IMR-90 (cell line): ENCODE results near the gene ERC2. TPM values are rescaled to one million over a fixed set of nuclear protein-coding genes. Genes with fewer than 3 reads are reported as not detected.

Experiments used
- ATAC-seq: fragments of 200-7000 bp; cut with Tn5 transposase; 2 replicates; pipeline ENCODE4 v1.9.1; 2020; ENCODE audit warnings: low read depth, mild to moderate bottlenecking, moderate library complexity
- BruUV-seq: library from RNA; stranded (reverse); fragments of 400-500 nt; replicated peaks from 2 replicates; lab custom pipeline; 2021; lab: Mats Ljungman, UMichigan
- CTCF ChIA-PET: fragments of 300-600 bp; formaldehyde crosslinking; extraction: SDS; loops from one replicate; lab custom pipeline; 2021; ENCODE audit warnings: antibody characterized with exemption; lab: Yijun Ruan, JAX
- POLR2A ChIA-PET: fragments of 300-600 bp; sonication (Branson Sonifier 250); formaldehyde crosslinking; loops from one replicate; lab custom pipeline; 2022; ENCODE audit warnings: antibody characterized with exemption; ENCODE audit not compliant: unreplicated experiment; lab: Charles Lee
- DNase-seq: peaks from one replicate; pipeline ENCODE4 v3.0.0; 2013
- H2AFZ ChIP-seq: replicated peaks from 2 replicates; pipeline ENCODE3; 2013; ENCODE audit warnings: low read length, mild to moderate bottlenecking; ENCODE audit not compliant: poor library complexity
- H2AK5ac ChIP-seq: 2 replicates; pipeline ENCODE4 v1.6.1; 2013; ENCODE audit warnings: low read depth, low read length, inconsistent platforms
- H2AK9ac ChIP-seq: replicated peaks from 2 replicates; pipeline ENCODE3; 2013; ENCODE audit warnings: mild to moderate bottlenecking, low read depth, low read length, moderate library complexity; ENCODE audit not compliant: poor library complexity
- H2BK120ac ChIP-seq: 2 replicates; pipeline ENCODE4 v1.6.1; 2013; ENCODE audit warnings: low read depth, low read length, inconsistent platforms
- H2BK15ac ChIP-seq: 3 replicates; pipeline ENCODE4 v1.6.1; 2013; ENCODE audit warnings: low read depth, low read length, inconsistent platforms
- H2BK20ac ChIP-seq: 2 replicates; pipeline ENCODE4 v1.6.1; 2013; ENCODE audit warnings: low read depth, mild to moderate bottlenecking, inconsistent platforms, low read length, moderate library complexity
- H2BK5ac ChIP-seq: 2 replicates; pipeline ENCODE4 v1.6.1; 2013; ENCODE audit warnings: mild to moderate bottlenecking, low read depth, low read length, inconsistent platforms; ENCODE audit not compliant: poor library complexity, severe bottlenecking
- H3K14ac ChIP-seq: replicated peaks from 2 replicates; pipeline ENCODE4 v1.6.1; 2013; ENCODE audit warnings: low read depth, low read length, inconsistent platforms
- H3K18ac ChIP-seq: 2 replicates; pipeline ENCODE4 v1.6.1; 2013; ENCODE audit warnings: low read depth, low read length, control low read depth
- H3K23ac ChIP-seq: 2 replicates; pipeline ENCODE4 v1.6.1; 2013; ENCODE audit warnings: low read depth, low read length, inconsistent platforms
- H3K27ac ChIP-seq: 2 replicates; pipeline ENCODE4 v1.5.1; 2013; ENCODE audit warnings: mild to moderate bottlenecking, control low read depth, low read length; ENCODE audit not compliant: insufficient read depth
- H3K27me3 ChIP-seq: 2 replicates; pipeline ENCODE4 v1.6.1; 2013; ENCODE audit warnings: low read length; ENCODE audit not compliant: control insufficient read depth, insufficient read depth
- H3K36me3 ChIP-seq: 2 replicates; pipeline ENCODE4 v1.6.1; 2013; ENCODE audit warnings: low read length, mixed read lengths; ENCODE audit not compliant: control insufficient read depth, insufficient read depth
- H3K4ac ChIP-seq: 2 replicates; pipeline ENCODE4 v1.6.1; 2013; ENCODE audit warnings: low read depth, low read length, inconsistent platforms
- H3K4me1 ChIP-seq: 2 replicates; pipeline ENCODE4 v1.6.1; 2013; ENCODE audit warnings: low read length, mixed read lengths; ENCODE audit not compliant: control insufficient read depth, insufficient read depth
- H3K4me2 ChIP-seq: 2 replicates; pipeline ENCODE4 v1.6.1; 2013; ENCODE audit warnings: low read depth, mild to moderate bottlenecking, control low read depth, low read length, moderate library complexity
- H3K4me3 ChIP-seq: 2 replicates; pipeline ENCODE4 v1.5.1; 2013; ENCODE audit warnings: low read depth, mild to moderate bottlenecking, control low read depth, low read length, moderate library complexity; ENCODE audit not compliant: insufficient read depth
- H3K56ac ChIP-seq: 2 replicates; pipeline ENCODE4 v1.6.1; 2013; ENCODE audit warnings: low read length, inconsistent platforms; ENCODE audit not compliant: insufficient read depth; ENCODE audit errors: extremely low read depth
- H3K79me1 ChIP-seq, 2 experiments: 2 replicates each; pipeline ENCODE4 v1.6.1; 2013; ENCODE audit warnings: low read length in 2 of 2, inconsistent platforms in 1 of 2, low read depth in 1 of 2
- H3K9ac ChIP-seq: 2 replicates; pipeline ENCODE4 v1.6.1; 2013; ENCODE audit warnings: low read depth, low read length, control low read depth
- H3K9me1 ChIP-seq: 2 replicates; pipeline ENCODE4 v1.6.1; 2013; ENCODE audit warnings: low read length, inconsistent platforms; ENCODE audit not compliant: insufficient read depth
- H3K9me3 ChIP-seq: 2 replicates; pipeline ENCODE4 v1.6.1; 2013; ENCODE audit warnings: low read length; ENCODE audit not compliant: control insufficient read depth, insufficient read depth
- H4K20me1 ChIP-seq: 2 replicates; pipeline ENCODE4 v1.6.1; 2013; ENCODE audit warnings: low read length, inconsistent platforms; ENCODE audit not compliant: insufficient read depth
- H4K5ac ChIP-seq: 2 replicates; pipeline ENCODE4 v1.6.1; 2013; ENCODE audit warnings: mild to moderate bottlenecking, low read depth, low read length, control low read depth
- H4K8ac ChIP-seq, 2 experiments: 2 replicates each; pipeline ENCODE4 v1.6.1; 2013; ENCODE audit warnings: low read depth in 2 of 2, low read length in 2 of 2, control low read depth in 1 of 2, inconsistent platforms in 1 of 2
- H4K91ac ChIP-seq: 2 replicates; pipeline ENCODE4 v1.6.1; 2013; ENCODE audit warnings: low read depth, low read length, inconsistent platforms; ENCODE audit not compliant: insufficient read depth
- CEBPB ChIP-seq: IDR thresholded peaks from 2 replicates; pipeline ENCODE4 v1.6.1; 2012; ENCODE audit warnings: low read depth, low read length, improper control_type of control experiment
- CTCF ChIP-seq: conservative IDR thresholded peaks from 2 replicates; pipeline ENCODE4 v1.5.1; 2012; ENCODE audit warnings: mild to moderate bottlenecking, low read depth, low read length, improper control_type of control experiment
- MXI1 ChIP-seq: IDR thresholded peaks from 2 replicates; pipeline ENCODE4 v1.6.1; 2012; ENCODE audit warnings: low read depth, mild to moderate bottlenecking, low read length, moderate library complexity, borderline replicate concordance
- WGBS, 2 experiments: methylation state at CpG; one replicate each; pipeline versions ENCODE4 v1.1.5 to v1.1.7; 2013; ENCODE audit warnings: missing lambda C conversion rate in 2 of 2; ENCODE audit not compliant: insufficient read length in 1 of 2; ENCODE audit errors: extremely low coverage in 2 of 2; 5-methylcytosine and 5-hydroxymethylcytosine counted together
- dilution Hi-C: fragments of 300-500 bp; cut with HindIII; formaldehyde crosslinking; loops from one replicate; pipeline ENCODE4 v1.14.3; 2018; ENCODE audit warnings: low sequenced_read_pairs; ENCODE audit not compliant: unreplicated experiment
- in situ Hi-C: fragments of 300-500 bp; cut with MboI; formaldehyde crosslinking; loops from 3 replicates; pipeline ENCODE4 v1.14.3; 2019; ENCODE audit warnings: low sequenced_read_pairs, inconsistent platforms, mixed read lengths
- intact Hi-C: fragments of 100-400 bp; cut with micrococcal nuclease; formaldehyde crosslinking; loops from 2 replicates; pipeline ENCODE4 v1.10.0; 2022
- polyA plus RNA-seq, 3 experiments: library from polyadenylated mRNA; depleted of rRNA; stranded (reverse); fragments of >200 nt; gene quantifications; 2 replicates each; pipeline ENCODE4 v1.2.3, GENCODE V29; 2012; ENCODE audit warnings: low replicate concordance in 1 of 3
- total RNA-seq: library from RNA; depleted of rRNA; stranded (reverse); fragments of >200 nt; gene quantifications from 2 replicates; pipeline ENCODE4 v1.2.3, GENCODE V29; 2012

ERC2 gene
- total and polyA plus RNA-seq, 2 of the 4 experiments (the other 2 are of a cell fraction) = 0.17 to 0.18 TPM

GRCh38 chr3:55828712-55829111, 639.6 kb downstream of the ERC2 start:
- no peak overlapping the region for H4K91ac ChIP-seq
- H2BK120ac ChIP-seq = no peak overlapping the region
- no peaks in the 10 kb centered on the region for H3K36me3 ChIP-seq
- H3K14ac ChIP-seq = no peak overlapping the region
- H2AK5ac ChIP-seq = no peak overlapping the region
- H4K20me1 ChIP-seq = no peaks in the 10 kb centered on the region
- no peak overlapping the region for H3K23ac ChIP-seq
- H3K4me2 ChIP-seq = no peak overlapping the region
- POLR2A ChIA-PET = no interaction called here
- no peak overlapping the region for H2BK15ac ChIP-seq
- H3K27me3 ChIP-seq = no peaks in the 10 kb centered on the region; the same call in 1 of the 2 replicates
- peak; percentile 46 for DNase-seq
- CTCF ChIA-PET = no interaction called here
- intact Hi-C loops = no loop called here
- no peak overlapping the region for H3K9ac ChIP-seq
- 50% methylated on average over 1 of the region's 2 CpGs; no CpG with 5 or more reads in 1 of the 2 experiments for WGBS, 2 experiments
- no peak overlapping the region for H4K5ac ChIP-seq
- H2BK20ac ChIP-seq = no peak overlapping the region
- H3K4me3 ChIP-seq = no peak overlapping the region
- H3K27ac ChIP-seq = no peak overlapping the region
- no TSS peak for BruUV-seq
- no peak overlapping the region for H3K56ac ChIP-seq
- no peak overlapping the region for H2AK9ac ChIP-seq
- no peaks in the 10 kb centered on the region for H3K9me3 ChIP-seq
- H3K4ac ChIP-seq = no peak overlapping the region
- H3K18ac ChIP-seq = no peak overlapping the region
- peaks cover 3% of the 10 kb centered on the region for H3K4me1 ChIP-seq
- H4K8ac ChIP-seq = no peak overlapping the region
- no peak overlapping the region for H2BK5ac ChIP-seq
- H3K79me1 ChIP-seq = no peaks in the 10 kb centered on the region
- H3K9me1 ChIP-seq = no peaks in the 10 kb centered on the region
- in situ Hi-C loops = no loop called here
- peak; percentile 40 for ATAC-seq
- TF ChIP-seq MXI1 (no peak), CTCF (no peak), CEBPB (no peak)
- dilution Hi-C loops = no loop called here
- no peak overlapping the region for H2AFZ ChIP-seq
